Liver (tissue), 3 donors: Measurements from ENCODE around the gene LDLRAD4.

Experiments used
- CTCF ChIP-seq: fragments of 150-350 bp; IDR thresholded peaks from 2 replicates; pipeline ENCODE4 v1.5.1; 2017; ENCODE audit warnings: improper control_type of control experiment, low read depth, low read length; ENCODE audit not compliant: missing input control
- EGR1 ChIP-seq, 2 donors: IDR thresholded peaks; 2 replicates each; pipeline ENCODE4 v1.6.1; 2016 to 2018; ENCODE audit warnings: antibody characterized with exemption in 2 of 2, low read depth in 2 of 2
- FOXA1 ChIP-seq: IDR thresholded peaks from 2 replicates; pipeline ENCODE4 v1.6.1; 2016; ENCODE audit warnings: antibody characterized with exemption
- RAD21 ChIP-seq, 2 donors: IDR thresholded peaks; 2 replicates each; pipeline ENCODE4 v1.6.1; 2016; ENCODE audit warnings: antibody characterized with exemption in 2 of 2, mild to moderate bottlenecking in 2 of 2
- RXRA ChIP-seq, 2 donors: IDR thresholded peaks; 2 replicates each; pipeline ENCODE4 v1.6.1; 2017 to 2018; ENCODE audit warnings: antibody characterized with exemption in 2 of 2, mild to moderate bottlenecking in 1 of 2
- TAF1 ChIP-seq: conservative IDR thresholded peaks from 2 replicates; pipeline ENCODE4 v1.6.1; 2016; ENCODE audit warnings: antibody characterized with exemption, mild to moderate bottlenecking
- YY1 ChIP-seq: IDR thresholded peaks from 2 replicates; pipeline ENCODE4 v1.6.1; 2016; ENCODE audit warnings: antibody characterized with exemption, mild to moderate bottlenecking
- ZBTB33 ChIP-seq: IDR thresholded peaks from 2 replicates; pipeline ENCODE4 v1.6.1; 2016; ENCODE audit warnings: antibody characterized with exemption
- TF ChIP-seq, protein P1 (sequence below): IDR thresholded peaks from 2 replicates; pipeline ENCODE4 v1.6.1; 2016; ENCODE audit warnings: antibody characterized with exemption
- TF ChIP-seq, protein P2 (sequence below): IDR thresholded peaks from 2 replicates; pipeline ENCODE4 v1.6.1; 2016; ENCODE audit warnings: antibody characterized with exemption, mild to moderate bottlenecking
- donor health status: healthy.
- donor health status: healthy.

GRCh38 chr18:13625355-13625754, 406.8 kb downstream of the LDLRAD4 start:
- TF ChIP-seq CTCF = no peak
- no peak for TF ChIP-seq ZBTB33
- TF ChIP-seq, protein P1, sequence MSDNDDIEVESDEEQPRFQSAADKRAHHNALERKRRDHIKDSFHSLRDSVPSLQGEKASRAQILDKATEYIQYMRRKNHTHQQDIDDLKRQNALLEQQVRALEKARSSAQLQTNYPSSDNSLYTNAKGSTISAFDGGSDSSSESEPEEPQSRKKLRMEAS = no peak
- TF ChIP-seq, protein P2, sequence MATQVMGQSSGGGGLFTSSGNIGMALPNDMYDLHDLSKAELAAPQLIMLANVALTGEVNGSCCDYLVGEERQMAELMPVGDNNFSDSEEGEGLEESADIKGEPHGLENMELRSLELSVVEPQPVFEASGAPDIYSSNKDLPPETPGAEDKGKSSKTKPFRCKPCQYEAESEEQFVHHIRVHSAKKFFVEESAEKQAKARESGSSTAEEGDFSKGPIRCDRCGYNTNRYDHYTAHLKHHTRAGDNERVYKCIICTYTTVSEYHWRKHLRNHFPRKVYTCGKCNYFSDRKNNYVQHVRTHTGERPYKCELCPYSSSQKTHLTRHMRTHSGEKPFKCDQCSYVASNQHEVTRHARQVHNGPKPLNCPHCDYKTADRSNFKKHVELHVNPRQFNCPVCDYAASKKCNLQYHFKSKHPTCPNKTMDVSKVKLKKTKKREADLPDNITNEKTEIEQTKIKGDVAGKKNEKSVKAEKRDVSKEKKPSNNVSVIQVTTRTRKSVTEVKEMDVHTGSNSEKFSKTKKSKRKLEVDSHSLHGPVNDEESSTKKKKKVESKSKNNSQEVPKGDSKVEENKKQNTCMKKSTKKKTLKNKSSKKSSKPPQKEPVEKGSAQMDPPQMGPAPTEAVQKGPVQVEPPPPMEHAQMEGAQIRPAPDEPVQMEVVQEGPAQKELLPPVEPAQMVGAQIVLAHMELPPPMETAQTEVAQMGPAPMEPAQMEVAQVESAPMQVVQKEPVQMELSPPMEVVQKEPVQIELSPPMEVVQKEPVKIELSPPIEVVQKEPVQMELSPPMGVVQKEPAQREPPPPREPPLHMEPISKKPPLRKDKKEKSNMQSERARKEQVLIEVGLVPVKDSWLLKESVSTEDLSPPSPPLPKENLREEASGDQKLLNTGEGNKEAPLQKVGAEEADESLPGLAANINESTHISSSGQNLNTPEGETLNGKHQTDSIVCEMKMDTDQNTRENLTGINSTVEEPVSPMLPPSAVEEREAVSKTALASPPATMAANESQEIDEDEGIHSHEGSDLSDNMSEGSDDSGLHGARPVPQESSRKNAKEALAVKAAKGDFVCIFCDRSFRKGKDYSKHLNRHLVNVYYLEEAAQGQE = no peak
- TF ChIP-seq EGR1 (IDR thresholded peaks at IDR 0.05; ENCODE audit: low read depth in 2 of 2) = no peak
- TF ChIP-seq TAF1 = no peak
- no peak for TF ChIP-seq RXRA (IDR thresholded peaks at IDR 0.05)
- no peak for TF ChIP-seq RAD21 (IDR thresholded peaks at IDR 0.05)
- no peak for TF ChIP-seq YY1
- TF ChIP-seq FOXA1 = no peak
